ENCODE data around the gene DESI1. TPM values are rescaled to one million over a fixed set of nuclear protein-coding genes. Genes with fewer than 3 reads are reported as not detected.
A peak's percentile ranks its signal among the peaks of the same experiment; 100 is the strongest.

The DESI1 gene
- total and polyA plus RNA-seq, 2 of the 13 experiments (the other 11 are each of a cell fraction or from before 2014, with no cell fraction given): 21.6 to 29.2 TPM

DNA sequence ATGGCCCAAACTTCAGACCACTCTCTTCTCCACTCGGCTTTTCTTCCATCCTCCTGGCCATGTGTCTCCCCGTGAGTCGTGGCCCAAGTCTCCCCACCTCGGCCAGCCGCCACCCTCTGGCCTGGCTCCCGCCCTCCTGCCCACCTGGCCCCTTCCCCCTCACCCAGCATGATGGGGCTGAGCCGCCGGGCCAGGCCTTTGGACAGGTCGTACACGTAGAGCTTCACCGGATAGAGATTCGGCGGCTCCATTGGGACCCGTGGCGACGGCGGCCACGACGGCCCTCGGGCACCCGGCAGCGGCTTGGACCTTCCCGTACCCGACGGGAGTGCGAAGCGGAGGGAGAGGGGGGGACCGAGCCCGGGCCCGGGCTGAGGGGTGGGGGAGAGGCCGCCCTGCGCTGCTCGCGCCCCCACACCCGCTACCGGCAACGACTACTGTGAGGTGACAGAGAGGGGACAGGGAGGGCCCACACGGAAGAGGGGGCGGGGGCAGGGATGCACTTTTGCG, at the start of gene DESI1 (continued):
- TF ChIP-seq ZNF709 (CRISPR knock-in tag; IDR thresholded peaks at IDR 0.05) (peak; percentile 16; the same call in 1 of the 2 replicates), CCAR2 (optimal IDR thresholded peaks at IDR 0.05; ENCODE audit: low read depth, low read length) (no peak), KAT7 (CRISPR knock-in tag; IDR thresholded peaks at IDR 0.05; ENCODE audit: borderline replicate concordance) (0 out of 2 replicates have a peak, but pooled peaks have one; percentile 19), IKZF4 (CRISPR knock-in tag; IDR thresholded peaks at IDR 0.05; ENCODE audit: borderline replicate concordance, low read depth, not compliant biosample characterization) (no peak), ZBTB8A (CRISPR knock-in tag; IDR thresholded peaks at IDR 0.05; ENCODE audit: borderline replicate concordance, low read depth) (no peak), ZNF430 (CRISPR knock-in tag; IDR thresholded peaks at IDR 0.05) (no peak), ZFP1 (CRISPR knock-in tag; IDR thresholded peaks at IDR 0.05) (no peak), HES4 (CRISPR knock-in tag; IDR thresholded peaks at IDR 0.05; ENCODE audit: borderline replicate concordance) (no peak), ZBTB21 (CRISPR knock-in tag; IDR thresholded peaks at IDR 0.05) (no peak), ZNF572 (CRISPR knock-in tag; IDR thresholded peaks at IDR 0.05) (0 out of 2 replicates have a peak, but pooled peaks have one; percentile 68), ZNF333 (CRISPR knock-in tag; IDR thresholded peaks at IDR 0.05; ENCODE audit: borderline replicate concordance) (peak; percentile 91), PAXIP1 (CRISPR knock-in tag; conservative IDR thresholded peaks at IDR 0.05) (0 out of 2 replicates have a peak, but pooled peaks have one; percentile 8), ZNF549 (CRISPR knock-in tag; IDR thresholded peaks at IDR 0.05) (no peak), SMAD1 (CRISPR knock-in tag; IDR thresholded peaks at IDR 0.05; ENCODE audit: borderline replicate concordance, low read depth) (peak; percentile 59; the same call in 1 of the 2 replicates), ZNF225 (CRISPR knock-in tag; IDR thresholded peaks at IDR 0.05) (peak; percentile 93), ZNF576 (CRISPR knock-in tag; IDR thresholded peaks at IDR 0.05) (peak; percentile 45; the same call in 1 of the 2 replicates), ZNF543 (CRISPR knock-in tag; IDR thresholded peaks at IDR 0.05) (no peak), FOXO1 (CRISPR knock-in tag; IDR thresholded peaks at IDR 0.05) (no peak), ZNF564 (CRISPR knock-in tag; IDR thresholded peaks at IDR 0.05) (no peak), ZNF557 (CRISPR knock-in tag; IDR thresholded peaks at IDR 0.05) (peak; percentile 28; the same call in 1 of the 2 replicates), ZNF292 (CRISPR knock-in tag; IDR thresholded peaks at IDR 0.05; ENCODE audit: borderline replicate concordance, low read depth) (no peak), CENPT (CRISPR knock-in tag; IDR thresholded peaks at IDR 0.05; ENCODE audit: low read depth) (no peak)
- TF ChIP-seq, protein P1, sequence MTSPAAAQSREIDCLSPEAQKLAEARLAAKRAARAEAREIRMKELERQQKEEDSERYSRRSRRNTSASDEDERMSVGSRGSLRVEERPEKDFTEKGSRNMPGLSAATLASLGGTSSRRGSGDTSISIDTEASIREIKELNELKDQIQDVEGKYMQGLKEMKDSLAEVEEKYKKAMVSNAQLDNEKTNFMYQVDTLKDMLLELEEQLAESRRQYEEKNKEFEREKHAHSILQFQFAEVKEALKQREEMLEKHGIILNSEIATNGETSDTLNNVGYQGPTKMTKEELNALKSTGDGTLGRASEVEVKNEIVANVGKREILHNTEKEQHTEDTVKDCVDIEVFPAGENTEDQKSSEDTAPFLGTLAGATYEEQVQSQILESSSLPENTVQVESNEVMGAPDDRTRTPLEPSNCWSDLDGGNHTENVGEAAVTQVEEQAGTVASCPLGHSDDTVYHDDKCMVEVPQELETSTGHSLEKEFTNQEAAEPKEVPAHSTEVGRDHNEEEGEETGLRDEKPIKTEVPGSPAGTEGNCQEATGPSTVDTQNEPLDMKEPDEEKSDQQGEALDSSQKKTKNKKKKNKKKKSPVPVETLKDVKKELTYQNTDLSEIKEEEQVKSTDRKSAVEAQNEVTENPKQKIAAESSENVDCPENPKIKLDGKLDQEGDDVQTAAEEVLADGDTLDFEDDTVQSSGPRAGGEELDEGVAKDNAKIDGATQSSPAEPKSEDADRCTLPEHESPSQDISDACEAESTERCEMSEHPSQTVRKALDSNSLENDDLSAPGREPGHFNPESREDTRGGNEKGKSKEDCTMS (CRISPR knock-in tag; conservative IDR thresholded peaks at IDR 0.05): no peak
- TF ChIP-seq, protein P2, sequence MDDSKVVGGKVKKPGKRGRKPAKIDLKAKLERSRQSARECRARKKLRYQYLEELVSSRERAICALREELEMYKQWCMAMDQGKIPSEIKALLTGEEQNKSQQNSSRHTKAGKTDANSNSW (CRISPR knock-in tag; IDR thresholded peaks at IDR 0.05; ENCODE audit: borderline replicate concordance): no peak

All from HepG2 (cell line).